Gastroesophageal sphincter (tissue), 4 donors: Measurements from ENCODE around the gene MYOM3. TPM values are rescaled to one million over a fixed set of nuclear protein-coding genes. Genes with fewer than 3 reads are reported as not detected.

ENCODE experiments used
- ATAC-seq: fragments of 150-250 bp; one replicate; pipeline ENCODE4 v1.9.1; 2016; ENCODE audit warnings: mild to moderate bottlenecking, moderate library complexity
- H3K27ac ChIP-seq, 4 donors: fragments of 200-600 bp; sonication (generic) in 3 of 4; 1 replicate in 3 of 4; 2 replicates in 1 of 4; pipeline ENCODE4 v1.5.1; 2016 to 2019
- H3K27me3 ChIP-seq: fragments of 200-600 bp; sonication (generic); one replicate; pipeline ENCODE4 v1.5.1; 2019
- H3K36me3 ChIP-seq, 2 donors: fragments of 200-600 bp; sonication (generic); one replicate each; pipeline ENCODE4 v1.5.1; 2019; ENCODE audit warnings: control low read depth in 1 of 2
- H3K4me1 ChIP-seq, 3 donors: fragments of 200-600 bp; sonication (generic); 1 replicate in 2 of 3; 2 replicates in 1 of 3; pipeline ENCODE4 v1.5.1; 2016 to 2019; ENCODE audit warnings: control low read depth in 2 of 3
- H3K4me3 ChIP-seq, 2 donors: fragments of 200-600 bp; sonication (generic); one replicate each; pipeline ENCODE4 v1.5.1; 2019; ENCODE audit warnings: mild to moderate bottlenecking in 1 of 2, moderate library complexity in 1 of 2
- H3K9me3 ChIP-seq, 3 donors: fragments of 200-600 bp; sonication (generic); one replicate each; pipeline ENCODE4 v1.5.1; 2017 to 2019; ENCODE audit warnings: control low read depth in 2 of 3
- EP300 ChIP-seq: sonication (generic); formaldehyde crosslinking; IDR thresholded peaks from one replicate; pipeline ENCODE4 v1.6.1; 2017; ENCODE audit warnings: antibody characterized with exemption, mild to moderate bottlenecking
- POLR2A ChIP-seq, 2 donors: fragments of 450-650 bp; IDR thresholded peaks; one replicate each; pipeline ENCODE4 v1.6.1; 2017; ENCODE audit warnings: antibody characterized with exemption in 2 of 2, mild to moderate bottlenecking in 2 of 2, moderate library complexity in 1 of 2
- POLR2AphosphoS5 ChIP-seq: sonication (generic); formaldehyde crosslinking; IDR thresholded peaks from one replicate; pipeline ENCODE4 v1.6.1; 2017; ENCODE audit warnings: antibody characterized with exemption
- WGBS, 2 donors: methylation state at CpG; one replicate each; pipeline ENCODE4 v1.1.5; 2018; ENCODE audit warnings: low coverage in 1 of 2; 5-methylcytosine and 5-hydroxymethylcytosine counted together
- total RNA-seq, 4 donors: library from RNA; depleted of rRNA; stranded (reverse); fragments of >200 nt; gene quantifications; one replicate each; pipeline ENCODE4 v1.1.0, GENCODE V29; 2016
- TF ChIP-seq, protein P1 (sequence below), 4 experiments: fragments of 200-600 bp in 2 of 4; fragments of 450-650 bp in 2 of 4; sonication (generic) in 1 of 4; IDR thresholded peaks; one replicate each; pipeline ENCODE4 v1.5.1; 2017 to 2019; ENCODE audit warnings: antibody characterized with exemption in 4 of 4, mild to moderate bottlenecking in 2 of 4, moderate library complexity in 2 of 4

Gene MYOM3
- total RNA-seq, 4 donors from 2014 or later: 0.31 to 2.4 TPM; not detected in 2

GRCh38 chr1:24085007-24085406 lies 26.9 kb downstream of the MYOM3 start:
- Histone ChIP-seq H3K4me1 (no peaks in the 10 kb centered on the region), H3K27me3 (no peaks in the 10 kb centered on the region), H3K9me3 (no peaks in the 10 kb centered on the region), H3K4me3 (no peak overlapping the region), H3K36me3 (no peaks in the 10 kb centered on the region), H3K27ac (no peak overlapping the region)
- TF ChIP-seq POLR2A (IDR thresholded peaks at IDR 0.05): no peak
- TF ChIP-seq, protein P1, sequence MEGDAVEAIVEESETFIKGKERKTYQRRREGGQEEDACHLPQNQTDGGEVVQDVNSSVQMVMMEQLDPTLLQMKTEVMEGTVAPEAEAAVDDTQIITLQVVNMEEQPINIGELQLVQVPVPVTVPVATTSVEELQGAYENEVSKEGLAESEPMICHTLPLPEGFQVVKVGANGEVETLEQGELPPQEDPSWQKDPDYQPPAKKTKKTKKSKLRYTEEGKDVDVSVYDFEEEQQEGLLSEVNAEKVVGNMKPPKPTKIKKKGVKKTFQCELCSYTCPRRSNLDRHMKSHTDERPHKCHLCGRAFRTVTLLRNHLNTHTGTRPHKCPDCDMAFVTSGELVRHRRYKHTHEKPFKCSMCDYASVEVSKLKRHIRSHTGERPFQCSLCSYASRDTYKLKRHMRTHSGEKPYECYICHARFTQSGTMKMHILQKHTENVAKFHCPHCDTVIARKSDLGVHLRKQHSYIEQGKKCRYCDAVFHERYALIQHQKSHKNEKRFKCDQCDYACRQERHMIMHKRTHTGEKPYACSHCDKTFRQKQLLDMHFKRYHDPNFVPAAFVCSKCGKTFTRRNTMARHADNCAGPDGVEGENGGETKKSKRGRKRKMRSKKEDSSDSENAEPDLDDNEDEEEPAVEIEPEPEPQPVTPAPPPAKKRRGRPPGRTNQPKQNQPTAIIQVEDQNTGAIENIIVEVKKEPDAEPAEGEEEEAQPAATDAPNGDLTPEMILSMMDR (IDR thresholded peaks at IDR 0.05): no peak
- no peak for TF ChIP-seq POLR2AphosphoS5
- no peak for TF ChIP-seq EP300
- no peak for ATAC-seq

- H3K27me3 ChIP-seq: no peaks in the 10 kb centered on the region
- H3K4me1 ChIP-seq: no peaks in the 10 kb centered on the region
- TF ChIP-seq, protein P1 (IDR thresholded peaks at IDR 0.05): no peak
- no peak for TF ChIP-seq POLR2A (IDR thresholded peaks at IDR 0.05)
- TF ChIP-seq POLR2AphosphoS5: no peak
- no peak overlapping the region for H3K27ac ChIP-seq
- no peaks in the 10 kb centered on the region for H3K9me3 ChIP-seq
- H3K4me3 ChIP-seq: no peak overlapping the region
- no peaks in the 10 kb centered on the region for H3K36me3 ChIP-seq
- WGBS, 2 donors: 88 to 96% methylated on average over 4 to 6 of the region's 7 CpGs
- no peak for ATAC-seq
These were observed 27.9 kb downstream of the MYOM3 start for GRCh38 chr1:24084050-24084449.

DNA sequence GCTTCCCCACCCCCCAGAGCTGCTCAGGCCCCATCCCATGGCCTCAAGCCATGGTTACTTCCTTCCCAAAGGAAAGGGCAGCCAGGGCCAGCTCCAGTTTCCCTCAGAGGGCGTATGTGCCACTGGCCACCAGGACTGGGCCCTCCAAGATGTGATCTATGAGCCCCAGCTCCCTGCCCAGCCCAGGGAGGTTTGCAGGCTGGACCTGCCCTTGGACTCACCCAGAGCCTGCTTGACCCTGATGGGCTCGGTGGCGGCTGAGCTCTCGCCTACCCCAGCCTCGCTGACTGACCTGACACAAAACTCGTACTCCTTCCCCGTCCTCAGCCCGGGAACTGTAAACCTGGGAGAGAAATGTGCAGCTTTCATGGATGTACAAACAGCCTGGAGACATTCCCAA lies 29.6 kb downstream of the MYOM3 start:
- Histone ChIP-seq H3K4me3 (no peak overlapping the region), H3K27me3 (no peaks in the 10 kb centered on the region), H3K27ac (no peak overlapping the region), H3K4me1 (no peaks in the 10 kb centered on the region), H3K36me3 (no peaks in the 10 kb centered on the region), H3K9me3 (no peaks in the 10 kb centered on the region)
- WGBS, 2 donors: 100% methylated on average over 2 of the region's 8 CpGs; no CpG with 5 or more reads in 1 of the 2 donors
- no peak for ATAC-seq
- TF ChIP-seq, protein P1 (IDR thresholded peaks at IDR 0.05): no peak
- TF ChIP-seq POLR2A (IDR thresholded peaks at IDR 0.05) (no peak), EP300 (no peak), POLR2AphosphoS5 (no peak)

GRCh38 chr1:24081190-24081589 lies 30.7 kb downstream of the MYOM3 start:
- Histone ChIP-seq H3K36me3 (no peaks in the 10 kb centered on the region), H3K27ac (no peak overlapping the region)

GRCh38 chr1:24080131-24080530 lies 31.8 kb downstream of the MYOM3 start:
- Histone ChIP-seq H3K27me3 (no peaks in the 10 kb centered on the region), H3K4me1 (no peaks in the 10 kb centered on the region), H3K36me3 (no peaks in the 10 kb centered on the region), H3K4me3 (no peak overlapping the region), H3K9me3 (no peaks in the 10 kb centered on the region), H3K27ac (no peak overlapping the region)
- no peak for ATAC-seq
- TF ChIP-seq EP300 (no peak), POLR2AphosphoS5 (no peak), POLR2A (IDR thresholded peaks at IDR 0.05) (no peak)
- TF ChIP-seq, protein P1 (IDR thresholded peaks at IDR 0.05): no peak
- 41 to 53% methylated on average over 2 to 5 of the region's 10 CpGs for WGBS, 2 donors

More at GRCh38 chr1:24081190-24081589, 30.7 kb downstream of the MYOM3 start:
- TF ChIP-seq POLR2AphosphoS5 (no peak), EP300 (no peak), POLR2A (IDR thresholded peaks at IDR 0.05) (no peak)
- TF ChIP-seq, protein P1 (IDR thresholded peaks at IDR 0.05): no peak
- no peak for ATAC-seq
- 88% methylated on average over 6 of the region's 6 CpGs; no CpG with 5 or more reads in 1 of the 2 donors for WGBS, 2 donors
- H3K27me3 ChIP-seq: no peaks in the 10 kb centered on the region
- H3K9me3 ChIP-seq: no peaks in the 10 kb centered on the region
- H3K4me3 ChIP-seq: no peak overlapping the region
- no peaks in the 10 kb centered on the region for H3K4me1 ChIP-seq
